CD4-positive, alpha-beta T cell (primary cell): Measurements from ENCODE around the gene NPR2. TPM values are rescaled to one million over a fixed set of nuclear protein-coding genes. Genes with fewer than 3 reads are reported as not detected.
A peak's percentile ranks its signal among the peaks of the same experiment; 100 is the strongest.

Experiments used
- ATAC-seq: fragments of 200-7000 bp; cut with Tn5 transposase; one replicate; pipeline ENCODE4 v1.10.0; 2022; ENCODE audit warnings: mild to moderate bottlenecking; ENCODE audit not compliant: poor library complexity
- CTCF ChIA-PET: fragments of 350-600 bp; sonication (Branson Sonifier 250); formaldehyde crosslinking; loops from one replicate; lab custom pipeline; 2021; ENCODE audit warnings: antibody characterized with exemption, inconsistent platforms; lab: Charles Lee
- POLR2A ChIA-PET: fragments of 350-600 bp; sonication (Branson Sonifier 250); formaldehyde crosslinking; loops from one replicate; lab custom pipeline; 2021; ENCODE audit warnings: antibody characterized with exemption, inconsistent platforms; lab: Charles Lee
- DNase-seq, 14 experiments: peaks; one replicate each; pipeline ENCODE4 v3.0.0-alpha.2; 2013 to 2020; ENCODE audit warnings: mixed read lengths in 2 of 14
- H3K27ac ChIP-seq, 2 donors: one replicate each; pipeline versions ENCODE4 v1.5.1 to v1.7.0; 2013; ENCODE audit warnings: low read length in 2 of 2, low read depth in 1 of 2, mild to moderate bottlenecking in 1 of 2
- H3K27me3 ChIP-seq, 2 experiments: 1 replicate in 1 of 2; 2 replicates in 1 of 2; pipeline versions ENCODE4 v1.6.1 to v1.7.0; 2013; ENCODE audit warnings: low read length in 2 of 2, control low read depth in 1 of 2, mild to moderate bottlenecking in 1 of 2, moderate library complexity in 1 of 2; ENCODE audit not compliant: insufficient read depth in 2 of 2, control insufficient read depth in 1 of 2
- H3K36me3 ChIP-seq: one replicate; pipeline ENCODE4 v1.6.1; 2013; ENCODE audit warnings: low read length, control low read depth; ENCODE audit not compliant: insufficient read depth
- H3K4me1 ChIP-seq: one replicate; pipeline ENCODE4 v1.6.1; 2013; ENCODE audit warnings: low read length, control low read depth; ENCODE audit not compliant: insufficient read depth
- H3K4me3 ChIP-seq: one replicate; pipeline ENCODE4 v1.5.1; 2013; ENCODE audit warnings: mild to moderate bottlenecking, low read length, moderate library complexity
- H3K9me3 ChIP-seq, 2 experiments: 1 replicate in 1 of 2; 2 replicates in 1 of 2; pipeline versions ENCODE4 v1.6.1 to v1.7.0; 2013; ENCODE audit warnings: low read length in 2 of 2, mild to moderate bottlenecking in 2 of 2, control low read depth in 1 of 2, moderate library complexity in 1 of 2; ENCODE audit not compliant: control insufficient read depth in 1 of 2, insufficient read depth in 1 of 2
- H3K27ac Mint-ChIP-seq: one replicate; pipeline ENCODE4 v1.8.0; 2020; ENCODE audit warnings: mixed read lengths
- H3K27me3 Mint-ChIP-seq: one replicate; pipeline ENCODE4 v1.8.0; 2021; ENCODE audit warnings: mixed read lengths
- H3K36me3 Mint-ChIP-seq: one replicate; pipeline ENCODE4 v1.8.0; 2021; ENCODE audit warnings: low read depth, mixed read lengths
- H3K4me1 Mint-ChIP-seq: one replicate; pipeline ENCODE4 v1.8.0; 2021; ENCODE audit warnings: low read depth, mixed read lengths
- H3K4me3 Mint-ChIP-seq: one replicate; pipeline ENCODE4 v1.8.0; 2020; ENCODE audit warnings: mild to moderate bottlenecking, mixed read lengths
- H3K9me3 Mint-ChIP-seq: one replicate; pipeline ENCODE4 v1.8.0; 2020; ENCODE audit warnings: mixed read lengths
- CTCF ChIP-seq: fragments of 200-600 bp; IDR thresholded peaks from one replicate; pipeline ENCODE4 v1.8.0; 2022; ENCODE audit warnings: antibody characterized with exemption, mild to moderate bottlenecking
- intact Hi-C, 2 experiments: fragments of 100-400 bp; cut with DNase I in 1 of 2; cut with micrococcal nuclease in 1 of 2; formaldehyde crosslinking; loops; one replicate each; pipeline versions ENCODE4 v1.15.1 to v1.9.0; 2023 to 2025; cut with DNase I, micrococcal nuclease
- total RNA-seq, 174 experiments: library from RNA in 2 of 174; stranded (reverse) in 2 of 174; gene quantifications; one replicate each; pipeline ENCODE4 v1.2.3 and lab custom pipeline; 2021 to 2026

Gene NPR2
- total RNA-seq, 2 experiments from 2014 or later, result 1.2 to 4.2 TPM

- Mint-ChIP-seq H3K9me3 (no peaks in the 10 kb centered on the region), H3K36me3 (peaks cover 32% of the 10 kb centered on the region), H3K27me3 (no peaks in the 10 kb centered on the region), H3K27ac (no peak overlapping the region), H3K4me1 (no peaks in the 10 kb centered on the region), H3K4me3 (no peak overlapping the region)
- Histone ChIP-seq H3K4me1 (peaks cover under 1% of the 10 kb centered on the region), H3K27ac (no peak overlapping the region), H3K9me3 (no peaks in the 10 kb centered on the region), H3K4me3 (no peak overlapping the region), H3K27me3 (no peaks in the 10 kb centered on the region), H3K36me3 (peaks cover 28% of the 10 kb centered on the region)
- intact Hi-C loops, result loop anchor here in 1 of 2 experiments (2.0 kb wide), 1 partner anchor 13 kb away; no protein-coding TSS in a partner anchor
- POLR2A ChIA-PET, result no interaction called here
- CTCF ChIA-PET, result no interaction called here
- ATAC-seq (no peak), DNase-seq (no peak)
- TF ChIP-seq CTCF, result no peak
These were observed 4.3 kb downstream of the NPR2 start for GRCh38 chr9:35795695-35796094.

- ChIA-PET CTCF (no interaction called here), POLR2A (no interaction called here)
- Histone ChIP-seq H3K36me3 (peaks cover 37% of the 10 kb centered on the region), H3K9me3 (no peaks in the 10 kb centered on the region), H3K27ac (no peak overlapping the region), H3K4me3 (no peak overlapping the region), H3K27me3 (no peaks in the 10 kb centered on the region), H3K4me1 (no peaks in the 10 kb centered on the region)
- intact Hi-C loops, result no loop called here
- H3K4me1 Mint-ChIP-seq, result no peaks in the 10 kb centered on the region
- ATAC-seq, result no peak
- no peaks in the 10 kb centered on the region for H3K27me3 Mint-ChIP-seq
- no peak overlapping the region for H3K27ac Mint-ChIP-seq
- DNase-seq, result no peak
- no peak for TF ChIP-seq CTCF
- H3K36me3 Mint-ChIP-seq, result peaks cover 48% of the 10 kb centered on the region
- no peaks in the 10 kb centered on the region for H3K9me3 Mint-ChIP-seq
- H3K4me3 Mint-ChIP-seq, result no peak overlapping the region
These were observed 6.1 kb downstream of the NPR2 start for GRCh38 chr9:35797311-35798109.

GRCh38 chr9:35798658-35799374 lies 7.4 kb downstream of the NPR2 start:
- CTCF ChIA-PET, result no interaction called here
- Histone ChIP-seq H3K36me3 (peaks cover 33% of the 10 kb centered on the region), H3K27me3 (no peaks in the 10 kb centered on the region), H3K4me3 (no peak overlapping the region), H3K4me1 (no peaks in the 10 kb centered on the region), H3K9me3 (no peaks in the 10 kb centered on the region), H3K27ac (no peak overlapping the region)
- Mint-ChIP-seq H3K4me1 (no peaks in the 10 kb centered on the region), H3K27me3 (no peaks in the 10 kb centered on the region), H3K27ac (no peak overlapping the region), H3K36me3 (peaks cover 52% of the 10 kb centered on the region), H3K9me3 (no peaks in the 10 kb centered on the region), H3K4me3 (no peak overlapping the region)
- intact Hi-C loops, result no loop called here
- DNase-seq (peak in 1 of 14 experiments; percentile 17), ATAC-seq (no peak)
- no peak for TF ChIP-seq CTCF
- POLR2A ChIA-PET, result no interaction called here
